AG09319 (cell line): ENCODE results near the gene GALNS.

Source experiments
- DNase-seq: peaks from one replicate; pipeline ENCODE4 v3.0.0-alpha.2; 2010; ENCODE audit warnings: low read depth; ENCODE audit errors: extremely low read depth
- TF ChIP-seq, protein P1 (sequence below): IDR thresholded peaks from 2 replicates; pipeline ENCODE4 v1.5.1; 2011; ENCODE audit warnings: low read depth, mild to moderate bottlenecking, inconsistent platforms, low read length, moderate library complexity

The GALNS gene

DNA sequence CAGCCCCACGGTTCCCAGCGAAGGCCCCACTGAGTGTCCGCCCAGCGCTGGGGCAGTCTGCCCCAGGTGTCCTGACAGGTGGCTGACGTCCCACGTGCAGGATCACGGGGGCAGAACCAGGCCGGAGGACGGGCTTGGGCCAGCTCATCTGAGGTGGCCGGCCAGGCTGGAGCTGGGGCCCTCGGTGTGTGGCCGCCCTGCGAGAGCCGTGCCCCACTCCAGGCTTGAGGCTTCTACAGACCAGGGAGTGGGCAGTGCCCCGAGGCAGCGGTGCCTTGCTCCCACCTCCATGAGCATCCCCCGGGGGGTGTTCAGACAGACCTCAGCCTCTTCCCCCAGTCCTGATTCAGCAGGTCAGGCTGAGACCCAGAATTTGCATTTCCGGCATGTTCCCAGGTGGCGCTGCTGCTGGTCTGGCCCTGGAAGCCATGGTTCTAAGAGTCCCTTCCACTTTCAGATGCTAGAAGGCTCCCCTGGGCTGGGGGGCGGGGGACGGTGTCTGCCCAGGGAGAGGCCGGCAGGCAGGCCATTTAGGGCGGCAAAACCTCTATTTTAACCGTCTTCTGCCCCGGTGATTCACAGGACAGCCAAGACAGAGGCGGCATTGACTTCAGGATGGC is 45.1 kb upstream of the GALNS start:
- no peak for DNase-seq
- TF ChIP-seq, protein P1, sequence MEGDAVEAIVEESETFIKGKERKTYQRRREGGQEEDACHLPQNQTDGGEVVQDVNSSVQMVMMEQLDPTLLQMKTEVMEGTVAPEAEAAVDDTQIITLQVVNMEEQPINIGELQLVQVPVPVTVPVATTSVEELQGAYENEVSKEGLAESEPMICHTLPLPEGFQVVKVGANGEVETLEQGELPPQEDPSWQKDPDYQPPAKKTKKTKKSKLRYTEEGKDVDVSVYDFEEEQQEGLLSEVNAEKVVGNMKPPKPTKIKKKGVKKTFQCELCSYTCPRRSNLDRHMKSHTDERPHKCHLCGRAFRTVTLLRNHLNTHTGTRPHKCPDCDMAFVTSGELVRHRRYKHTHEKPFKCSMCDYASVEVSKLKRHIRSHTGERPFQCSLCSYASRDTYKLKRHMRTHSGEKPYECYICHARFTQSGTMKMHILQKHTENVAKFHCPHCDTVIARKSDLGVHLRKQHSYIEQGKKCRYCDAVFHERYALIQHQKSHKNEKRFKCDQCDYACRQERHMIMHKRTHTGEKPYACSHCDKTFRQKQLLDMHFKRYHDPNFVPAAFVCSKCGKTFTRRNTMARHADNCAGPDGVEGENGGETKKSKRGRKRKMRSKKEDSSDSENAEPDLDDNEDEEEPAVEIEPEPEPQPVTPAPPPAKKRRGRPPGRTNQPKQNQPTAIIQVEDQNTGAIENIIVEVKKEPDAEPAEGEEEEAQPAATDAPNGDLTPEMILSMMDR = no peak

DNA sequence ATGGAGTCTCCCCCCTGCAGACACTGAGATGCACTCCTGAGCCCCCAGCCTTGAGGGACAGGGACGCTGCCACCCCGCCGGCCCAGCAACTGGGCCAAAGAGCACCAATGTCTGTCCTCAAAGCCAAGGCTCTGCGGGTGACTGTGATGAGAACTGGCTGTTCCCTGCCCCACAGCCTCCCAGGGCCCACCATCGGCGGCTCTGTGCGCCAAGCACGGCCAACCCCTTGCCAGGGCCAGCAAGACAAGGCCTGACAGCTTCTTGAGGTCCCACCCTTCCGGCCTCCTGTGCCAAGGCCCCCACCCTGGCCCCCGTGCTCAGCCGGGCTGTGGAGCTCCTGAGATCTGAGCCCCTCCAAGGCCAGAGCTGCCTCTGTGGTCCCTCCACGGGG is 43.9 kb upstream of the GALNS start:
- DNase-seq = no peak
- TF ChIP-seq, protein P1 = no peak

DNA sequence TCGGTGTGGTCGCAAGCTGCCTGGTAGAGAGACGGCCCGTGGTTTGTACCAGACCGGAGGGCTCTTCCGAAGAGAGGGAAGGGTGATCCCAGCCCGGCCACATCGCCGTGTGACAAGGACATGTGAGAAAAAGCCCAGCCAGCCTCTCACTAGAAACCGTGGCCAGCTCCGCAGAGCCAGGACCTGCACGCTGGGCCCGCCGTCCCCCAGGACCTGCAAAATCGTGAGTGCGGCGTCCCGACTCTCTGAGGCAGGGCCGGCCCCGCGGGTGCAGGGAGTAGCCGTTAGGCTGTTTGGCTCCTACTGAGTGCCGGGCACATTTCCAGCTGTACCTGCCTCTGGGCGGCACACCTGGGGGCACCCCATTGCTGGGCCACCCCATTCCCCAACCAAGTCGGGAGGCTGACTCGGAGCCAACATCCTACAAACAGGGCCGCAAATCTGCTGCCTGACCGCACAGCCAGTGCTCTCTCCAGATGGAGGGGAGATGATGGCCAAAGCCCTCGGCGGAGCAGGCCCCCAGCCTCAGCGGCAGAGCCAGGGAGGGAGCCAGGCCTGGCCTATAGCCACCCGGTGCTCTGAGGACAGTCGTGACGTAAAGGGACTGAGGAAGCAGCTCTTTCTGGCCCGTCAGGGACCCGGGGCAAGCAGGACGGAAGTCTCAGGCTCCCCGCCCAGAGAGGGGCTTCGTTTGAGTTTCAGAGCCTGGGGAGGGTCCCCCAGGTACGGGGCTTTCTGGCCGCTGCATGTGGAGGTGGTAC is 43.3 kb upstream of the GALNS start:
- DNase-seq = no peak
- TF ChIP-seq, protein P1 = no peak

DNA sequence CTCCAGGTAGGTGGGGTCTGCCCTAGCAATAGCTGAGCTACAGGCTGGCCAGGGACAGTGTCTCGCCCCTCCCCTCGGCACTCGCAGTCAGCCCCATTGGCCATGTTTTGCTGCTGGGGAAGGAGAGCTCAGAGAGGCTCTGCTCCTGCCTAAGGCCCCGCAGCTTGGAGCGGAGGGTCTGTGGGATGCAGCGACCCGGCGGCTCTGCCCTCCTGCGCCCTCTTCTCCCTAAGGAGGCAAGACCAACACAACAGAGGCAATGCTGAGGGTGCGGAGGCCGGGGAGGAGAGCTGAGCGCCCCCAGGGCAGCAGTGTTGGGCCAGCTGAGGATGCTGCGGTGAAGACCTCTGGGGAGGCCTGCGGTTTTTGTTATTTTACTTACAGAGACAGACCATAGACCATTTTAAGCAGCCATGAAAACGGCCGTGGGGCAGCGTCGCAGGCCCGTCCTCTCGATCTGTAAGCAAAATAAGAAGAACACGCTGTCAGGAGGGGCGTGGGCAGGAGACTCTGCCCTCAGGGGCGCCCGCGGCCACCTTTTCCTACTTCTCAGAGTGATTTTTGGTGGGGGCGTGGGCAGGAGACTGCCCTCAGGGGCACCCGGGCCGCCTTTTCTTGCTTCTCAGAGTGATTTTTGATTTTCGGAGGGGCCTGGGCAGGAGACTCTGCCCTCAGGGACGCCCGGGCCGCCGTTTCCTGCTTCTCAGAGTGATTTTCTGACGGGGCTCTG is 41.1 kb upstream of the GALNS start:
- DNase-seq = no peak
- TF ChIP-seq, protein P1 = no peak

DNA sequence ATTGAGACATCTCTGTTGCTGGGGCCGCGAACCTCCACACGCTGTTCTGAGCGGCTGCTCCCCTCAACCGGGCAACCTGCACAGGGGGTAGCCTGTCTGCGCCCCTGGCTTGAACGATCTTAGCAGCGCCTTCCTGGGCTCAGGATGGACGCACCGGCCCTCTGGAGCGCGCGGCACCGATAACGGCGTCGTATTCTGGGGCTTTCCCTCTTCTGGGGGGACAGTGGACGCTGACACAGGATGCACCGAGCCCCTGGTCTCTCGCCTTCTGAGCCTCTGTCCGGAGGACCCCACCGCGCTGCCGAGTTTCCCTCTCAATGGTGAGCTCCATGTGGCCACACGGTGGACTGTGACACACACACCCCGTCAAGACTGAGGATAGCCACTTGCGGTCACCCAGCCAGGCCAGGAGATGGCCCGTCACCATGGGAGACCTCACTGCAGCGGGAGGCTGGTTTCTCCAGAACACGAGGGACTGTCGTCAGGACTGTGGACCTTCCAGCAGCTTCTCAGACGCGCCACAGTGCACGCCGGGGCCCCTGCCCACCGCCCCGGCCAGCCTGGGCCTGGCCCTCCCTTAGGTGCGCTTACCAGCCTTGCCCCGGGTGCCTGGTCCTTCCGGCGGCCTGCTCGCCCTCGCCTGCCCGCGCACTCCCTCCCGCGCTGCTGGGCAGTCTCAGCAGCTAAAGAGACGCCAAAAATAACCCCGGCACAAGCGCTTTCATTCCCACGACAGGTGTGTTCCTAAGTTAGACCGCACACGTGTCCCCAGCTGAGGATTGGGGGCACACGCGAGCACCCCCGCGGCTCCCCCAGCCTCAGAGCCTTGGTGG is 39.7 kb upstream of the GALNS start:
- TF ChIP-seq, protein P1 = no peak
- no peak for DNase-seq

DNA sequence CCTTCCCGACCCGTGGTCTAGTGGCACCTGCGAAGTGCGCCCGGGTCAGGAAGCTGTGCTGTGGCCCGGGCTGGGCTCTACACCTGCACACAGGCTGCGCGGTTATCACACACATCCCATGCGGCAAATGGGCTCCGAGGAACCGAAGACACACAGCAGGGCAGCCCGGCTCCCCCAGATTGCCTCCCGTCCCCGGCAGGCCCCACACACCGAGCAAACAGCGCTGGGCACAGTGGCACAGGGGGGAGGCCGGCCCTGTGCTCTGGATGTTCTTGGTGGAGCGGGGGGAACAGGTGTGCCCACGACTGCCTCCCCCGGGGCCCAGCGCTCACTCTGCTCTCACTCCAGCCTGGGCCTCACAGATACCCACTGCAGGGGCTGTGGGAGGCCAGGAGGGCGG is 38.6 kb upstream of the GALNS start:
- no peak for DNase-seq
- TF ChIP-seq, protein P1 = no peak
